CD14-positive monocyte (primary cell): ENCODE measurements around the gene VWA1. TPM values are rescaled to one million over a fixed set of nuclear protein-coding genes. Genes with fewer than 3 reads are reported as not detected.

Source experiments
- DNase-seq, 3 donors: peaks; one replicate each; pipeline ENCODE4 v3.0.0-alpha.2; 2011 to 2022
- H2AFZ ChIP-seq: 2 replicates; pipeline ENCODE4 v1.6.0; 2012; ENCODE audit warnings: mild to moderate bottlenecking, low read depth, low read length, inconsistent platforms; ENCODE audit not compliant: insufficient read depth, poor library complexity, severe bottlenecking
- H3K27ac ChIP-seq, 2 donors: 1 replicate in 1 of 2; 2 replicates in 1 of 2; pipeline ENCODE4 v1.5.1; 2012 to 2013; ENCODE audit warnings: low read length in 2 of 2, control low read depth in 1 of 2, inconsistent platforms in 1 of 2, low read depth in 1 of 2, mild to moderate bottlenecking in 1 of 2
- H3K27me3 ChIP-seq, 2 donors: one replicate each; pipeline versions ENCODE4 v1.6.0 to v1.6.1; 2011 to 2013; ENCODE audit warnings: low read length in 2 of 2; ENCODE audit not compliant: control insufficient read depth in 2 of 2, insufficient read depth in 2 of 2
- H3K36me3 ChIP-seq, 2 donors: replicated peaks in 1 of 2; 1 replicate in 1 of 2; 2 replicates in 1 of 2; pipeline versions ENCODE4 v1.5.1 to v1.6.1; 2012 to 2013; ENCODE audit warnings: low read length in 2 of 2, control low read depth in 1 of 2, inconsistent platforms in 1 of 2, mild to moderate bottlenecking in 1 of 2; ENCODE audit not compliant: insufficient read depth in 2 of 2, control insufficient read depth in 1 of 2
- H3K4me1 ChIP-seq, 2 donors: 1 replicate in 1 of 2; 2 replicates in 1 of 2; pipeline versions ENCODE4 v1.5.1 to v1.6.1; 2012 to 2013; ENCODE audit warnings: low read length in 2 of 2, control low read depth in 1 of 2, inconsistent platforms in 1 of 2, mild to moderate bottlenecking in 1 of 2, moderate library complexity in 1 of 2; ENCODE audit not compliant: insufficient read depth in 2 of 2, control insufficient read depth in 1 of 2
- H3K4me2 ChIP-seq: replicated peaks from 2 replicates; pipeline ENCODE3; 2012; ENCODE audit warnings: low read length, moderate library complexity, mild to moderate bottlenecking; ENCODE audit not compliant: poor library complexity, severe bottlenecking; ENCODE audit errors: extremely low read depth
- H3K4me3 ChIP-seq, 3 experiments: fragments of 200-600 bp in 1 of 3; sonication (generic) in 1 of 3; replicated peaks in 1 of 3; 1 replicate in 2 of 3; 2 replicates in 1 of 3; pipeline ENCODE4 v1.5.1; 2011 to 2013; ENCODE audit warnings: low read length in 3 of 3, mild to moderate bottlenecking in 3 of 3, control low read depth in 2 of 3, low read depth in 2 of 3, inconsistent platforms in 1 of 3, moderate library complexity in 1 of 3
- H3K79me2 ChIP-seq: 2 replicates; pipeline ENCODE4 v1.6.0; 2012; ENCODE audit warnings: mild to moderate bottlenecking, control low read depth, inconsistent platforms, low read length, moderate library complexity; ENCODE audit not compliant: insufficient read depth
- H3K9ac ChIP-seq: 2 replicates; pipeline ENCODE4 v1.6.0; 2017; ENCODE audit warnings: low read length, mild to moderate bottlenecking; ENCODE audit not compliant: insufficient read depth, poor library complexity, severe bottlenecking
- H3K9me3 ChIP-seq, 2 donors: replicated peaks in 1 of 2; 1 replicate in 1 of 2; 2 replicates in 1 of 2; pipeline versions ENCODE4 v1.5.1 to v1.6.1; 2012 to 2013; ENCODE audit warnings: low read length in 2 of 2, control low read depth in 1 of 2; ENCODE audit not compliant: control insufficient read depth in 1 of 2, insufficient read depth in 1 of 2
- H4K20me1 ChIP-seq: 2 replicates; pipeline ENCODE4 v1.6.0; 2012; ENCODE audit warnings: mild to moderate bottlenecking, low read length, control low read depth, moderate library complexity; ENCODE audit not compliant: insufficient read depth
- H3K27ac Mint-ChIP-seq, 7 donors: one replicate each; pipeline ENCODE4 v1.8.0; 2020; ENCODE audit warnings: mild to moderate bottlenecking in 7 of 7, mixed read lengths in 7 of 7, moderate library complexity in 6 of 7, inconsistent platforms in 2 of 7
- H3K27me3 Mint-ChIP-seq, 3 donors: one replicate each; pipeline ENCODE4 v1.8.0; 2021 to 2022; ENCODE audit warnings: low read depth in 3 of 3, mild to moderate bottlenecking in 3 of 3, mixed read lengths in 3 of 3, moderate library complexity in 3 of 3, inconsistent platforms in 1 of 3
- H3K36me3 Mint-ChIP-seq, 2 donors: one replicate each; pipeline ENCODE4 v1.8.0; 2020; ENCODE audit warnings: mixed read lengths in 2 of 2, inconsistent platforms in 1 of 2, mild to moderate bottlenecking in 1 of 2
- H3K4me1 Mint-ChIP-seq: one replicate; pipeline ENCODE4 v1.8.0; 2020; ENCODE audit warnings: mild to moderate bottlenecking, mixed read lengths
- H3K4me3 Mint-ChIP-seq, 2 donors: one replicate each; pipeline ENCODE4 v1.8.0; 2020; ENCODE audit warnings: mild to moderate bottlenecking in 2 of 2, mixed read lengths in 2 of 2, moderate library complexity in 1 of 2
- H3K9me3 Mint-ChIP-seq, 7 donors: one replicate each; pipeline ENCODE4 v1.8.0; 2020 to 2022; ENCODE audit warnings: mixed read lengths in 7 of 7, mild to moderate bottlenecking in 6 of 7, moderate library complexity in 6 of 7, inconsistent platforms in 2 of 7
- CTCF ChIP-seq: fragments of 200-600 bp; IDR thresholded peaks from one replicate; pipeline ENCODE4 v1.8.0; 2022; ENCODE audit warnings: antibody characterized with exemption, mild to moderate bottlenecking
- whole genome bisulfite sequencing: methylation state at CpG from one replicate; pipeline ENCODE4 v1.1.5; 2013; ENCODE audit warnings: missing lambda C conversion rate; ENCODE audit not compliant: insufficient coverage; 5-methylcytosine and 5-hydroxymethylcytosine counted together
- intact Hi-C, 2 donors: fragments of 100-400 bp; cut with micrococcal nuclease; formaldehyde crosslinking; loops; one replicate each; pipeline versions ENCODE4 v1.15.0 to v1.15.1; 2023
- polyA plus RNA-seq, 3 donors: library from polyadenylated mRNA; depleted of rRNA in 1 of 3; unstranded in 2 of 3; stranded (reverse) in 1 of 3; fragments of 300-500 nt in 2 of 3; fragments of >200 nt in 1 of 3; fragmentation: Illumina TruSeq in 2 of 3; gene quantifications; 1 replicate in 2 of 3; 2 replicates in 1 of 3; pipeline ENCODE4 v1.2.3, GENCODE V29; 2012 to 2021

Gene VWA1
- polyA plus RNA-seq, 3 donors = not detected

DNA sequence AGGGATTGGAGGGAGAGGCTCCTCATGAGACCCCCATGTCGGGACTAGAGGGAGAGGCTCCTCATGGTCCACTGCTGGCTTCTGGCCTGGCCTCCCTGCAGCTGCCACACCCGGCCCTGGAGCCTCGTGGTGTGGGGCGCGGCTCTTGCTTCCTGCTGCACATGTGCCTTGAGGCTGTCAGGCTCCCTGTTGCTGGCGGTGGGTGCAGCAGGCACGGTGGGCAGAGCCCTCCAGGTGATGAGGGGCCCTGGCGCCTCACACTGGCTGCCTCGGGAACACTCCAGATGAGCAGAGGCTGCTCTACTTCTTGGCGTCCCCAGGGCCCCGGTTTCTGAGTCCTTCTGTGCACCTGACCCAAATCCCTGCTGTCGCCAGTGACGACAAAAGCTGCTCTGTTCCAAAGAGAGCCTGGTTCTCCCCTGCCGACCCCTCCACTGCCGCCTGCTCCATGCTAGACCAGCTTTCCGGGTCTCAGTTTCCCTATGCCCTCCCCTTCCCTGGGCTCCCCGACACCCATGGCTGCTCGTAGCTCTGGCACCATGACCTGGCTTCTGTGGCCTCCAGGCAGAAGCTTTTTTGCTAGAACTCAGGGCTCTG is 26.3 kb downstream of the VWA1 start:
- no peak for TF ChIP-seq CTCF
- Mint-ChIP-seq H3K9me3 (peaks cover 0 to 6% (median 0%) of the 10 kb centered on the region in 7 donors), H3K27ac (no peak overlapping the region), H3K36me3 (no peaks in the 10 kb centered on the region), H3K4me1 (no peaks in the 10 kb centered on the region), H3K4me3 (no peak overlapping the region), H3K27me3 (peaks cover 6 to 27% (median 16%) of the 10 kb centered on the region in 3 donors)
- Histone ChIP-seq H2AFZ (no peak overlapping the region), H4K20me1 (no peaks in the 10 kb centered on the region), H3K36me3 (no peaks in the 10 kb centered on the region), H3K4me1 (no peaks in the 10 kb centered on the region), H3K4me2 (no peak overlapping the region), H3K9ac (no peak overlapping the region), H3K4me3 (no peak overlapping the region), H3K9me3 (no peaks in the 10 kb centered on the region), H3K27me3 (peaks cover 0 to 6% of the 10 kb centered on the region in 2 donors), H3K27ac (no peak overlapping the region), H3K79me2 (no peaks in the 10 kb centered on the region)
- intact Hi-C loops = no loop called here
- no peak for DNase-seq
- 75% methylated on average over 16 of the region's 18 CpGs for WGBS

DNA sequence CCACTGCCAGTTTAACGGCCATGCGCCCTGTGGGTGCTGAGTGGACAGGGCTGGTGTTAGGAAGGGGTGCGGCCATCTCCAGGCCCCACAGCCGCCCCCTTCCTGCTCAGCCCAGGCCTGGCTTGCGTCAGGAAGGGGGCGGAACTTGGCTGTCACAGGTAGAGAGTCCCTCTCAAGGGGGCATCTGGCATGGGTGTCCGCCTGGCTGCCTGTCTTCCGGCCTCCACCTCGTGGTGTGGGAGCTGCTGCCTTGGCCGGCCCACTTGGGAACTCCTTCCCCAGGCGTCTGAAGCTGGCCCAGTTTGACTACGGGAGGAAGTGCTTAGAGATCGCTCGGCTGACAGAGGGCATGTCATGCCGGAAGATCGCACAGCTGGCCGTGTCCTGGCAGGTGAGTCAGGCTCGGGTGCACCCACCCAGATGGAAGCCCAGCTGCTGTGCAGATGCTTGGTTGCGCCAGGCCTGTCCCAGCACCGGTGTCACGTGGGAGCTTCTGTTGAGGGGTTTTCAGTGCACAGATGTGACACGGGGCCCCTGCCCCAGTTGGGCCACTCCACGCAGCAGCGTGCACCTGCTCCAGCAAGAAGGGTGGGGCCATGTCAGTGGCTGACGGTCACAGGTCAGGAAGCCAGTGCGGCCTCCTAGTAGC is 27.0 kb downstream of the VWA1 start:
- Histone ChIP-seq H3K4me2 (no peak overlapping the region), H3K36me3 (no peaks in the 10 kb centered on the region), H3K9ac (no peak overlapping the region), H3K4me1 (no peaks in the 10 kb centered on the region), H3K9me3 (no peaks in the 10 kb centered on the region), H3K27me3 (peaks cover 0 to 6% of the 10 kb centered on the region in 2 donors), H4K20me1 (no peaks in the 10 kb centered on the region), H3K4me3 (no peak overlapping the region), H2AFZ (no peak overlapping the region), H3K27ac (no peak overlapping the region), H3K79me2 (no peaks in the 10 kb centered on the region)
- Mint-ChIP-seq H3K27ac (peak overlapping the region in 1 of 7 donors; percentile 46), H3K27me3 (peaks cover 6 to 29% (median 16%) of the 10 kb centered on the region in 3 donors), H3K4me1 (no peaks in the 10 kb centered on the region), H3K4me3 (peak overlapping the region; percentile 48 to 51), H3K36me3 (no peaks in the 10 kb centered on the region), H3K9me3 (peaks cover 0 to 8% (median 0%) of the 10 kb centered on the region in 7 donors)
- no peak for DNase-seq
- WGBS = 73% methylated on average over 26 of the region's 26 CpGs
- no peak for TF ChIP-seq CTCF
- intact Hi-C loops = no loop called here
